Endothelial cell of umbilical vein (primary cell): ENCODE data around the gene HDHD2. TPM values are rescaled to one million over a fixed set of nuclear protein-coding genes. Genes with fewer than 3 reads are reported as not detected.

Source experiments
- BruUV-seq: library from RNA; stranded (reverse); fragments of 400-500 nt; replicated peaks from 2 replicates; lab custom pipeline; 2021; lab: Mats Ljungman, UMichigan
- CTCF ChIA-PET: fragments of 300-600, 350-600 bp; sonication (Branson Sonifier 250); formaldehyde crosslinking; loops from one replicate; lab custom pipeline; 2021; ENCODE audit warnings: antibody characterized with exemption, inconsistent platforms; lab: Charles Lee
- POLR2A ChIA-PET: fragments of 300-600, 350-600 bp; sonication (Branson Sonifier 250); formaldehyde crosslinking; loops from one replicate; lab custom pipeline; 2021; ENCODE audit warnings: antibody characterized with exemption, inconsistent platforms; lab: Charles Lee
- DNase-seq: peaks from one replicate; pipeline ENCODE4 v3.0.0-alpha.2; 2011; ENCODE audit warnings: low read depth, low spot score
- FAIRE-seq: peaks from 2 replicates; lab custom pipeline; 2011; peaks lifted over from hg19 to GRCh38; lab: Jason Lieb, UNC
- H2AFZ ChIP-seq: 2 replicates; pipeline ENCODE4 v1.6.0; 2012; ENCODE audit warnings: low read depth, low read length, control low read depth, inconsistent platforms
- H3K27ac ChIP-seq: 2 replicates; pipeline ENCODE4 v1.5.1; 2011; ENCODE audit warnings: low read depth, mild to moderate bottlenecking, control low read depth, low read length, moderate library complexity; ENCODE audit not compliant: insufficient read depth
- H3K27me3 ChIP-seq, 2 experiments: 2 replicates each; pipeline versions ENCODE4 v1.6.0 to v1.6.1; 2011; ENCODE audit warnings: low read length in 2 of 2, mixed read lengths in 1 of 2; ENCODE audit not compliant: control insufficient read depth in 2 of 2, insufficient read depth in 2 of 2
- H3K36me3 ChIP-seq, 2 experiments: 2 replicates in 1 of 2; 3 replicates in 1 of 2; pipeline ENCODE4 v1.5.1; 2011; ENCODE audit warnings: low read length in 2 of 2, mild to moderate bottlenecking in 1 of 2, moderate library complexity in 1 of 2; ENCODE audit not compliant: control insufficient read depth in 2 of 2, insufficient read depth in 2 of 2; ENCODE audit errors: extremely low read depth in 1 of 2
- H3K4me1 ChIP-seq: 3 replicates; pipeline ENCODE4 v1.5.1; 2011; ENCODE audit warnings: mild to moderate bottlenecking, low read length; ENCODE audit not compliant: control insufficient read depth, insufficient read depth; ENCODE audit errors: extremely low read depth
- H3K4me2 ChIP-seq: 2 replicates; pipeline ENCODE4 v1.6.1; 2011; ENCODE audit warnings: low read length, control low read depth, mixed read lengths; ENCODE audit not compliant: insufficient read depth
- H3K4me3 ChIP-seq, 3 experiments: fragments of 200-600 bp in 1 of 3; sonication (generic), shearing (Covaris generic) in 1 of 3; replicated peaks in 1 of 3; 2 replicates each; pipeline ENCODE4 v1.5.1; 2011 to 2016; ENCODE audit warnings: control low read depth in 3 of 3, low read length in 3 of 3, mild to moderate bottlenecking in 2 of 3, inconsistent platforms in 1 of 3, low read depth in 1 of 3, moderate library complexity in 1 of 3; ENCODE audit not compliant: insufficient read depth in 1 of 3
- H3K79me2 ChIP-seq: 2 replicates; pipeline ENCODE4 v1.6.0; 2012; ENCODE audit warnings: low read length, inconsistent platforms; ENCODE audit not compliant: control insufficient read depth, insufficient read depth
- H3K9ac ChIP-seq: replicated peaks from 2 replicates; pipeline ENCODE3; 2011; ENCODE audit warnings: low read length, control low read depth; ENCODE audit not compliant: insufficient read depth; ENCODE audit errors: extremely low read depth
- H3K9me1 ChIP-seq: replicated peaks from 3 replicates; pipeline ENCODE4 v1.6.0; 2011; ENCODE audit warnings: mild to moderate bottlenecking, low read length; ENCODE audit not compliant: control insufficient read depth, insufficient read depth; ENCODE audit errors: extremely low read depth
- H3K9me3 ChIP-seq: replicated peaks from 2 replicates; pipeline ENCODE4 v1.5.1; 2012; ENCODE audit warnings: low read length, inconsistent platforms; ENCODE audit not compliant: control insufficient read depth, insufficient read depth
- H4K20me1 ChIP-seq: replicated peaks from 2 replicates; pipeline ENCODE3; 2011; ENCODE audit warnings: mild to moderate bottlenecking, low read length; ENCODE audit not compliant: control insufficient read depth, insufficient read depth; ENCODE audit errors: extremely low read depth
- CTCF ChIP-seq, 2 donors: IDR thresholded peaks; 1 replicate in 1 of 2; 2 replicates in 1 of 2; pipeline ENCODE4 v1.5.1; 2011; ENCODE audit warnings: low read length in 2 of 2, mild to moderate bottlenecking in 2 of 2, moderate library complexity in 2 of 2, control low read depth in 1 of 2, inconsistent platforms in 1 of 2, low read depth in 1 of 2; ENCODE audit not compliant: insufficient read depth in 1 of 2; ENCODE audit errors: extremely low read depth in 1 of 2
- EZH2 ChIP-seq: IDR thresholded peaks from 2 replicates; pipeline ENCODE4 v1.6.1; 2012; ENCODE audit warnings: borderline replicate concordance, low read depth, mild to moderate bottlenecking, moderate library complexity, low read length, inconsistent platforms; ENCODE audit not compliant: severe bottlenecking
- FOS ChIP-seq: IDR thresholded peaks from 2 replicates; pipeline ENCODE4 v1.6.1; 2011; ENCODE audit warnings: mild to moderate bottlenecking, low read length, moderate library complexity, borderline replicate concordance; ENCODE audit not compliant: insufficient read depth
- GATA2 ChIP-seq: IDR thresholded peaks from 2 replicates; pipeline ENCODE4 v1.7.0; 2011; ENCODE audit warnings: low read depth, mild to moderate bottlenecking, moderate library complexity, mixed read lengths, low read length; ENCODE audit not compliant: insufficient read length, insufficient read depth
- JUN ChIP-seq: IDR thresholded peaks from 2 replicates; pipeline ENCODE4 v1.6.1; 2011; ENCODE audit warnings: borderline replicate concordance, low read depth; ENCODE audit not compliant: insufficient read length, insufficient read depth
- MYC ChIP-seq: IDR thresholded peaks from one replicate; pipeline ENCODE4 v1.6.1; 2011; ENCODE audit warnings: mild to moderate bottlenecking, low read depth, low read length
- POLR2A ChIP-seq: IDR thresholded peaks from 2 replicates; pipeline ENCODE4 v1.6.1; 2012; ENCODE audit warnings: low read depth, mild to moderate bottlenecking, control low read depth, low read length
- POLR2AphosphoS5 ChIP-seq: IDR thresholded peaks from 2 replicates; pipeline ENCODE4 v1.6.1; 2012; ENCODE audit warnings: low read depth, mild to moderate bottlenecking, control low read depth, low read length, moderate library complexity; ENCODE audit not compliant: insufficient read depth
- dilution Hi-C: fragments of 300-500 bp; cut with MboI; formaldehyde crosslinking; loops from one replicate; pipeline ENCODE4 v1.15.0; 2019; ENCODE audit warnings: low sequenced_read_pairs; ENCODE audit not compliant: extremely low pct_ligation_motif_present
- intact Hi-C: fragments of 100-400 bp; cut with micrococcal nuclease; formaldehyde crosslinking; loops from one replicate; pipeline ENCODE4 v1.10.0; 2022
- polyA plus RNA-seq, 4 experiments: library from polyadenylated mRNA; depleted of rRNA in 3 of 4; stranded (reverse) in 3 of 4; unstranded in 1 of 4; fragments of >200 nt; gene quantifications; 2 replicates each; pipeline versions ENCODE4 v1.2.1 to v1.2.3, GENCODE V29; 2011 to 2012; ENCODE audit warnings: missing spikeins in 1 of 4
- total RNA-seq: library from RNA; stranded (reverse); gene quantifications from 2 replicates; pipeline ENCODE4 v1.2.3, GENCODE V29; 2021
- TF ChIP-seq, protein P1 (sequence below): IDR thresholded peaks from 2 replicates; pipeline ENCODE4 v1.6.1; 2011; ENCODE audit not compliant: insufficient read depth, insufficient read length

Gene HDHD2
- total and polyA plus RNA-seq, 2 donors (not counting 3 experiments of a cell fraction or from before 2014, with no cell fraction given), result 3.5 to 18.7 TPM

DNA sequence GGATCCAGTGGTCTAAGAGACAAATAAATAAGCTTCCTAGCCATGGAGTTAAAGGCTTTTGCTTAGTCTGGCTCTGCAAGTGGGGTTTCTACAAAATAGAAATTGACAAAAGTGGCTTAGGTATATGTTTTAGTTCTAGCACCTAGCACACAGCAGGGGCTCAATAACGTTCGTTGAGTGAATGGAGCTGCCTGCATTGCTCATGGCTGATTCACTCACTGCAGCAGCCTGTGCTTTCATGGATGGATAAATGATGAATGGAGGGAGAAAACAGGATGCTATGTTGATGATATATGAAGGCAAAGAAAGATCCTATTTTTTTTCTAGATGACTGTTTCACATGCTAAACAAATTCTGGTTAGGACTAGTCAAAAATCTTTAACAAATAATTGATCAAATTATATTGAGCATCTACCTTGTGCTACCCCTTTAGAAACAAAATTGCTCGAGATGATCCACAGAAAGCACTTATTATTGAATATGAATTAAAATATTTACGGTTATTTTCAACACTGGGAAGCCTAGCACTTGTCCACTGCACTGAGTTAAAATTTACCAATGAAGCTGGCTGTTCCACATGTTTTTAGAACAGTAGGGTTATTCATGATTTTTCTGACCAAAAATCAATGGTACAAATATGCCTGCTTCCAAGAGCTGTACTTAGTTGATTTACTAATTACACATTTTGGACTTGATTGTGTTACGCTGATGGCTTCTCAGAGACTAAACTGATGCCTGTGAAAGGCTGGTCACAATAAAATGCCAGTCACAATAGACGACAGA, 39.6 kb downstream of the HDHD2 start:
- no peak overlapping the region for H2AFZ ChIP-seq
- intact Hi-C loops (no loop called here), dilution Hi-C loops (no loop called here)
- H3K36me3 ChIP-seq, result peaks cover 0 to 4% of the 10 kb centered on the region in 2 experiments
- no peak overlapping the region for H3K4me2 ChIP-seq
- ChIA-PET POLR2A (interaction anchor here (0.5 kb wide), 1 partner anchor 16 kb away, joined by 3 read pairs; no protein-coding TSS in a partner anchor), CTCF (interaction anchor here (1.8 to 2.7 kb wide), 3 partner anchors 9 to 94 kb away, joined by 6 to 24 read pairs (median 11); partner anchors contain the start of gene HDHD2)
- no peak overlapping the region for H3K9ac ChIP-seq
- no TSS peak for BruUV-seq
- FAIRE-seq (no peak), DNase-seq (no peak)
- H3K9me3 ChIP-seq, result no peaks in the 10 kb centered on the region
- H3K27ac ChIP-seq, result no peak overlapping the region
- no peaks in the 10 kb centered on the region for H3K4me1 ChIP-seq
- no peaks in the 10 kb centered on the region for H3K27me3 ChIP-seq
- TF ChIP-seq, protein P1, sequence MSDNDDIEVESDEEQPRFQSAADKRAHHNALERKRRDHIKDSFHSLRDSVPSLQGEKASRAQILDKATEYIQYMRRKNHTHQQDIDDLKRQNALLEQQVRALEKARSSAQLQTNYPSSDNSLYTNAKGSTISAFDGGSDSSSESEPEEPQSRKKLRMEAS, result no peak
- TF ChIP-seq JUN, result no peak
- no peak for TF ChIP-seq POLR2AphosphoS5
- H4K20me1 ChIP-seq, result no peaks in the 10 kb centered on the region
- H3K79me2 ChIP-seq, result no peaks in the 10 kb centered on the region
- H3K9me1 ChIP-seq, result no peaks in the 10 kb centered on the region
- H3K4me3 ChIP-seq, result no peak overlapping the region

DNA sequence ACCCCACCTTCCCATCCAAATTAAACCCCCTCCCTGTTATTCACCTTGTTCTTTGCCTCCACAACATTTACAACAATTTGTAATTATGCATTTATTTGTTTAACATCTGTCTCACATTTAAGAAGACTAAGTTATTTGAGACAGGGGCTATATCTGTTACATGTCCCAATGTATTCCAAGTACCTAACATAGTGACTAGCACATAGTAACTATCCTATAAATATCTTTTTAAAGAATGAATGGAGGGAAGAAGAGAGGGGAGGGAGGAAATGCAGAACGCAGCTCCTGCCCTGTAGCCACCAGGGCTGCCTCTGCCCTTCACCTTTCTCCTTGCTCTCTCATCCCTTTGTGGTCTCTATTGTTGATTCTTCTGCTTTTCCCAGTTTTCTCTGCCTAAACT, 40.6 kb downstream of the HDHD2 start:
- POLR2A ChIA-PET, result no interaction called here
- H3K9me1 ChIP-seq, result no peaks in the 10 kb centered on the region
- dilution Hi-C loops, result no loop called here
- H4K20me1 ChIP-seq, result no peaks in the 10 kb centered on the region
- H3K9me3 ChIP-seq, result no peaks in the 10 kb centered on the region
- H3K4me3 ChIP-seq, result no peak overlapping the region
- no peaks in the 10 kb centered on the region for H3K79me2 ChIP-seq
- no peak overlapping the region for H3K27ac ChIP-seq
- intact Hi-C loops, result no loop called here
- DNase-seq (no peak), FAIRE-seq (no peak)
- BruUV-seq, result no TSS peak
- TF ChIP-seq FOS, result no peak
- TF ChIP-seq EZH2, result no peak
- no peak for TF ChIP-seq POLR2AphosphoS5
- TF ChIP-seq, protein P1, result no peak
- TF ChIP-seq GATA2, result no peak
- TF ChIP-seq MYC, result no peak
- TF ChIP-seq POLR2A, result no peak
- no peak for TF ChIP-seq CTCF (IDR thresholded peaks at IDR 0.05; ENCODE audit: extremely low read depth in 1 of 2, insufficient read depth in 1 of 2, low read depth in 1 of 2, low read length in 2 of 2)
- TF ChIP-seq JUN, result no peak
- H3K36me3 ChIP-seq, result peaks cover 0 to 4% of the 10 kb centered on the region in 2 experiments
- H3K27me3 ChIP-seq, result no peaks in the 10 kb centered on the region
- H3K9ac ChIP-seq, result no peak overlapping the region
- CTCF ChIA-PET, result interaction anchor here (1.8 to 2.7 kb wide), 2 partner anchors 8 to 40 kb away, joined by 6 to 11 read pairs; partner anchors contain the start of gene HDHD2
- H2AFZ ChIP-seq, result no peak overlapping the region
- H3K4me2 ChIP-seq, result no peak overlapping the region
- H3K4me1 ChIP-seq, result no peaks in the 10 kb centered on the region
